ENCODE measurements around the gene NSUN2. TPM values are rescaled to one million over a fixed set of nuclear protein-coding genes. Genes with fewer than 3 reads are reported as not detected.

Gene NSUN2
- total RNA-seq, 4 donors from 2014 or later: 38.5 to 100 (median 40.4) TPM

GRCh38 chr5:6634306-6634705 lies 1.5 kb upstream of the NSUN2 start:
- ATAC-seq (ENCODE audit: low FRiP score) (no peak), DNase-seq (ENCODE audit: low spot score) (no peak)
- TF ChIP-seq CTCF (IDR thresholded peaks at IDR 0.05): no peak

GRCh38 chr5:6633469-6634245 lies 813 bp upstream of the NSUN2 start:
- DNase-seq (ENCODE audit: low spot score) (no peak), ATAC-seq (ENCODE audit: low FRiP score) (peak; percentile 64)
- TF ChIP-seq CTCF (IDR thresholded peaks at IDR 0.05): no peak

- TF ChIP-seq CTCF (IDR thresholded peaks at IDR 0.05): no peak
- DNase-seq (ENCODE audit: low spot score) (no peak), ATAC-seq (ENCODE audit: low FRiP score) (peak; percentile 23)
Measured at GRCh38 chr5:6632324-6632887, 438 bp downstream of the NSUN2 start.

- TF ChIP-seq CTCF (IDR thresholded peaks at IDR 0.05): no peak
- ATAC-seq (ENCODE audit: low FRiP score) (no peak), DNase-seq (ENCODE audit: low spot score) (no peak)
Measured at GRCh38 chr5:6631441-6631840, 1.4 kb downstream of the NSUN2 start.

GRCh38 chr5:6626508-6626907 lies 6.3 kb downstream of the NSUN2 start:
- DNase-seq (ENCODE audit: low spot score) (no peak), ATAC-seq (ENCODE audit: low FRiP score) (no peak)
- TF ChIP-seq CTCF (IDR thresholded peaks at IDR 0.05): no peak

- no peak for TF ChIP-seq CTCF (IDR thresholded peaks at IDR 0.05)
- DNase-seq (ENCODE audit: low spot score) (no peak), ATAC-seq (ENCODE audit: low FRiP score) (no peak)
Measured at GRCh38 chr5:6623941-6624340, 8.9 kb downstream of the NSUN2 start.

GRCh38 chr5:6623228-6623627 lies 9.6 kb downstream of the NSUN2 start:
- no peak for TF ChIP-seq CTCF (IDR thresholded peaks at IDR 0.05)
- no peak for DNase-seq (ENCODE audit: low spot score)
- no peak for ATAC-seq (ENCODE audit: low FRiP score)
